ENCODE measurements around the gene CDC42EP5.

The CDC42EP5 gene

GRCh38 chr19:54424201-54424600 is 48.9 kb downstream of the CDC42EP5 start:
- DNase-seq: no peak

- no peak for DNase-seq
Observed at GRCh38 chr19:54422136-54422535, 51.0 kb downstream of the CDC42EP5 start.

- DNase-seq: no peak
Observed at GRCh38 chr19:54421521-54421920, 51.6 kb downstream of the CDC42EP5 start.

GRCh38 chr19:54421169-54421516 is 52.0 kb downstream of the CDC42EP5 start:
- DNase-seq: no peak

GRCh38 chr19:54420383-54421168 is 52.5 kb downstream of the CDC42EP5 start:
- no peak for DNase-seq

GRCh38 chr19:54420068-54420382 is 53.1 kb downstream of the CDC42EP5 start:
- no peak for DNase-seq

- no peak for DNase-seq
Observed at GRCh38 chr19:54418930-54419800, 53.9 kb downstream of the CDC42EP5 start.

- no peak for DNase-seq
Observed at GRCh38 chr19:54418030-54418929, 54.8 kb downstream of the CDC42EP5 start.

- no peak for DNase-seq
Observed at GRCh38 chr19:54416695-54417491, 56.2 kb downstream of the CDC42EP5 start.

- no peak for DNase-seq
Observed at GRCh38 chr19:54415901-54416673, 57.0 kb downstream of the CDC42EP5 start.

- no peak for DNase-seq
Observed at GRCh38 chr19:54415208-54415900, 57.7 kb downstream of the CDC42EP5 start, which contains the start of gene TTYH1. TSS of gene TTYH1 (plus strand) at chr19:54415464. CDS start at chr19:54415553, 89 bp downstream.

Measured in KG1 (cell line).